Panc1 (cell line): ENCODE data around the gene NKAPL. TPM values are rescaled to one million over a fixed set of nuclear protein-coding genes. Genes with fewer than 3 reads are reported as not detected.

Experiments used
- ATAC-seq: fragments of 200-7000 bp; cut with Tn5 transposase; 2 replicates; pipeline ENCODE4 v1.9.1; 2020; ENCODE audit warnings: mild to moderate bottlenecking, moderate library complexity
- BruUV-seq: library from RNA; stranded (reverse); fragments of 400-500 nt; replicated peaks from 2 replicates; lab custom pipeline; 2021; lab: Mats Ljungman, UMichigan
- CTCF ChIA-PET: fragments of 300-600 bp; sonication (Branson Sonifier 250); formaldehyde crosslinking; loops from one replicate; lab custom pipeline; 2022; ENCODE audit warnings: antibody characterized with exemption; lab: Charles Lee
- POLR2A ChIA-PET: fragments of 300-600 bp; sonication (Branson Sonifier 250); formaldehyde crosslinking; loops from one replicate; lab custom pipeline; 2022; ENCODE audit warnings: antibody characterized with exemption; lab: Charles Lee
- DNase-seq: peaks from one replicate; pipeline ENCODE4 v3.0.0-alpha.2; 2010; ENCODE audit warnings: low read depth, low spot score
- H3K27ac ChIP-seq: 2 replicates; pipeline ENCODE4 v1.5.1; 2011; ENCODE audit warnings: mild to moderate bottlenecking, low read length, inconsistent platforms
- H3K27me3 ChIP-seq: fragments of 200-500 bp; sonication (Bioruptor generic); 2 replicates; pipeline ENCODE4 v1.6.0; 2014; ENCODE audit warnings: low read length, inconsistent platforms; ENCODE audit not compliant: control insufficient read depth, insufficient read depth
- H3K36me3 ChIP-seq: fragments of 200-500 bp; sonication (Bioruptor generic); 2 replicates; pipeline ENCODE4 v1.5.1; 2014; ENCODE audit warnings: inconsistent platforms, mild to moderate bottlenecking, low read length, moderate library complexity; ENCODE audit not compliant: control insufficient read depth, insufficient read depth
- H3K4me1 ChIP-seq: 2 replicates; pipeline ENCODE4 v1.5.1; 2011; ENCODE audit warnings: inconsistent platforms, mild to moderate bottlenecking, low read length, moderate library complexity; ENCODE audit not compliant: control insufficient read depth, insufficient read depth
- H3K4me3 ChIP-seq, 2 experiments: 2 replicates each; pipeline ENCODE4 v1.5.1; 2011 to 2012; ENCODE audit warnings: low read depth in 2 of 2, low read length in 2 of 2, mild to moderate bottlenecking in 2 of 2, inconsistent platforms in 1 of 2, moderate library complexity in 1 of 2
- H3K9me3 ChIP-seq: fragments of 200-500 bp; sonication (Bioruptor generic); 2 replicates; pipeline ENCODE4 v1.5.1; 2014; ENCODE audit warnings: low read depth, mild to moderate bottlenecking, inconsistent platforms, low read length, moderate library complexity; ENCODE audit not compliant: control insufficient read depth, insufficient read depth
- POLR2AphosphoS5 ChIP-seq: IDR thresholded peaks from 2 replicates; pipeline ENCODE4 v1.6.1; 2012; ENCODE audit warnings: mild to moderate bottlenecking, low read depth, low read length, moderate library complexity
- SIN3A ChIP-seq: IDR thresholded peaks from 2 replicates; pipeline ENCODE4 v1.6.1; 2012; ENCODE audit warnings: low read depth, mild to moderate bottlenecking, low read length, moderate library complexity, borderline replicate concordance; ENCODE audit not compliant: insufficient read depth
- TCF7L2 ChIP-seq: IDR thresholded peaks from 2 replicates; pipeline ENCODE4 v1.6.1; 2011; ENCODE audit warnings: mild to moderate bottlenecking, low read depth, low read length, inconsistent platforms
- in situ Hi-C: cut with HindIII; loops from 2 replicates; pipeline ENCODE4 v1.10.0; 2016; ENCODE audit warnings: low sequenced_read_pairs, low pct_unique_long_range_greater_than_20kb
- intact Hi-C: fragments of 100-400 bp; cut with micrococcal nuclease; formaldehyde crosslinking; loops from one replicate; pipeline ENCODE4 v1.10.0; 2022; ENCODE audit not compliant: unreplicated experiment
- total RNA-seq: library from RNA; stranded (reverse); gene quantifications from one replicate; pipeline ENCODE4 v1.2.1, GENCODE V29; 2021; ENCODE audit not compliant: unreplicated experiment
- TF ChIP-seq, protein P1 (sequence below), 2 experiments: IDR thresholded peaks; 2 replicates each; pipeline ENCODE4 v1.6.1; 2011 to 2012; ENCODE audit warnings: low read depth in 2 of 2, control low read depth in 1 of 2, low read length in 1 of 2, mild to moderate bottlenecking in 1 of 2, moderate library complexity in 1 of 2; ENCODE audit not compliant: insufficient read depth in 1 of 2
- TF ChIP-seq, protein P2 (sequence below): fragments of 450-650 bp; IDR thresholded peaks from 2 replicates; pipeline ENCODE4 v1.5.1; 2017; ENCODE audit warnings: mild to moderate bottlenecking

The NKAPL gene
- total RNA-seq, 1 experiment from 2014 or later = not detected

DNA sequence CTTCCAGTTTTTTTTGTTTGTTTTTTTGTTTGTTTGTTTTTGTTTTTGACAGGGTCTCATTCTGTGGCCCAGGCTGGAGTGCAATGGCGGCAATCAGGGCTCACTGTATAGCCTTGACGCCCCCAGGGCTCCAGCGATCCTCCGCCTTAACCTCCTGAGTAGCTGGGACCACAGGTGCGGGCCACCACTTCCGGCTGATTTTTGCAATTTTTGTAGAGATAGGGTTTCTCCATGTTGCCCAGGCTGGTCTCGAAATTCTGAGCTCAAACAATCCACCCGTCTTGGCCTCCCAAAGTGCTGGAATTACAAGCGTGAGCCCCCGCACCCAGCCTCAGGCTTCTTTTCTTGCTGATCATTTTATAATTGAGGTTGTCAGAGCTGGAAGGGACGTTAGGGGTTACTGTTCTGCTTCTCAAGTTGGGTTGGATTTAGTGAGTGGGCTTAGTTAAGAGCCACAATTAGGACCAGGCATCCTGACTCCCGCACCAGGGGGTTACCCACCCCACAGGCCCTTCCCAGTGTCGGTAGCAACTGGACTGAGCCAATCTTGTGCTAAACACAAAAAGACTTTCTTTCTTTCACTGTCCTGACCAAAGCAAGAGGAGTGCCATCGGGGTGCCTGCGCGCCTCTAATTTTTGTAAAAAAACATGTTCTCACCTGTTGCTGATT lies 47.1 kb upstream of the NKAPL start:
- ChIA-PET CTCF (no interaction called here), POLR2A (no interaction called here)
- H3K27ac ChIP-seq = peak overlapping the region; percentile 77
- peak overlapping the region; percentile 65 to 80 for H3K4me3 ChIP-seq
- H3K4me1 ChIP-seq = peaks cover 3% of the 10 kb centered on the region
- no peaks in the 10 kb centered on the region for H3K27me3 ChIP-seq
- TF ChIP-seq, protein P1, sequence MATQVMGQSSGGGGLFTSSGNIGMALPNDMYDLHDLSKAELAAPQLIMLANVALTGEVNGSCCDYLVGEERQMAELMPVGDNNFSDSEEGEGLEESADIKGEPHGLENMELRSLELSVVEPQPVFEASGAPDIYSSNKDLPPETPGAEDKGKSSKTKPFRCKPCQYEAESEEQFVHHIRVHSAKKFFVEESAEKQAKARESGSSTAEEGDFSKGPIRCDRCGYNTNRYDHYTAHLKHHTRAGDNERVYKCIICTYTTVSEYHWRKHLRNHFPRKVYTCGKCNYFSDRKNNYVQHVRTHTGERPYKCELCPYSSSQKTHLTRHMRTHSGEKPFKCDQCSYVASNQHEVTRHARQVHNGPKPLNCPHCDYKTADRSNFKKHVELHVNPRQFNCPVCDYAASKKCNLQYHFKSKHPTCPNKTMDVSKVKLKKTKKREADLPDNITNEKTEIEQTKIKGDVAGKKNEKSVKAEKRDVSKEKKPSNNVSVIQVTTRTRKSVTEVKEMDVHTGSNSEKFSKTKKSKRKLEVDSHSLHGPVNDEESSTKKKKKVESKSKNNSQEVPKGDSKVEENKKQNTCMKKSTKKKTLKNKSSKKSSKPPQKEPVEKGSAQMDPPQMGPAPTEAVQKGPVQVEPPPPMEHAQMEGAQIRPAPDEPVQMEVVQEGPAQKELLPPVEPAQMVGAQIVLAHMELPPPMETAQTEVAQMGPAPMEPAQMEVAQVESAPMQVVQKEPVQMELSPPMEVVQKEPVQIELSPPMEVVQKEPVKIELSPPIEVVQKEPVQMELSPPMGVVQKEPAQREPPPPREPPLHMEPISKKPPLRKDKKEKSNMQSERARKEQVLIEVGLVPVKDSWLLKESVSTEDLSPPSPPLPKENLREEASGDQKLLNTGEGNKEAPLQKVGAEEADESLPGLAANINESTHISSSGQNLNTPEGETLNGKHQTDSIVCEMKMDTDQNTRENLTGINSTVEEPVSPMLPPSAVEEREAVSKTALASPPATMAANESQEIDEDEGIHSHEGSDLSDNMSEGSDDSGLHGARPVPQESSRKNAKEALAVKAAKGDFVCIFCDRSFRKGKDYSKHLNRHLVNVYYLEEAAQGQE (IDR thresholded peaks at IDR 0.05; ENCODE audit: insufficient read depth in 1 of 2, low read depth in 2 of 2, low read length in 1 of 2) = no peak; a peak in 1 of 4 replicates
- TF ChIP-seq, protein P2, sequence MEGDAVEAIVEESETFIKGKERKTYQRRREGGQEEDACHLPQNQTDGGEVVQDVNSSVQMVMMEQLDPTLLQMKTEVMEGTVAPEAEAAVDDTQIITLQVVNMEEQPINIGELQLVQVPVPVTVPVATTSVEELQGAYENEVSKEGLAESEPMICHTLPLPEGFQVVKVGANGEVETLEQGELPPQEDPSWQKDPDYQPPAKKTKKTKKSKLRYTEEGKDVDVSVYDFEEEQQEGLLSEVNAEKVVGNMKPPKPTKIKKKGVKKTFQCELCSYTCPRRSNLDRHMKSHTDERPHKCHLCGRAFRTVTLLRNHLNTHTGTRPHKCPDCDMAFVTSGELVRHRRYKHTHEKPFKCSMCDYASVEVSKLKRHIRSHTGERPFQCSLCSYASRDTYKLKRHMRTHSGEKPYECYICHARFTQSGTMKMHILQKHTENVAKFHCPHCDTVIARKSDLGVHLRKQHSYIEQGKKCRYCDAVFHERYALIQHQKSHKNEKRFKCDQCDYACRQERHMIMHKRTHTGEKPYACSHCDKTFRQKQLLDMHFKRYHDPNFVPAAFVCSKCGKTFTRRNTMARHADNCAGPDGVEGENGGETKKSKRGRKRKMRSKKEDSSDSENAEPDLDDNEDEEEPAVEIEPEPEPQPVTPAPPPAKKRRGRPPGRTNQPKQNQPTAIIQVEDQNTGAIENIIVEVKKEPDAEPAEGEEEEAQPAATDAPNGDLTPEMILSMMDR = no peak
- TF ChIP-seq TCF7L2 = no peak
- TF ChIP-seq SIN3A = no peak
- H3K36me3 ChIP-seq = no peaks in the 10 kb centered on the region
- BruUV-seq = no TSS peak
- intact Hi-C loops (loop anchor here (5.0 kb wide), 2 partner anchors 70 to 310 kb away; partner anchors contain the start of gene ZKSCAN8), in situ Hi-C loops (no loop called here)
- no peaks in the 10 kb centered on the region for H3K9me3 ChIP-seq
- DNase-seq = no peak
- ATAC-seq = peak; percentile 28

DNA sequence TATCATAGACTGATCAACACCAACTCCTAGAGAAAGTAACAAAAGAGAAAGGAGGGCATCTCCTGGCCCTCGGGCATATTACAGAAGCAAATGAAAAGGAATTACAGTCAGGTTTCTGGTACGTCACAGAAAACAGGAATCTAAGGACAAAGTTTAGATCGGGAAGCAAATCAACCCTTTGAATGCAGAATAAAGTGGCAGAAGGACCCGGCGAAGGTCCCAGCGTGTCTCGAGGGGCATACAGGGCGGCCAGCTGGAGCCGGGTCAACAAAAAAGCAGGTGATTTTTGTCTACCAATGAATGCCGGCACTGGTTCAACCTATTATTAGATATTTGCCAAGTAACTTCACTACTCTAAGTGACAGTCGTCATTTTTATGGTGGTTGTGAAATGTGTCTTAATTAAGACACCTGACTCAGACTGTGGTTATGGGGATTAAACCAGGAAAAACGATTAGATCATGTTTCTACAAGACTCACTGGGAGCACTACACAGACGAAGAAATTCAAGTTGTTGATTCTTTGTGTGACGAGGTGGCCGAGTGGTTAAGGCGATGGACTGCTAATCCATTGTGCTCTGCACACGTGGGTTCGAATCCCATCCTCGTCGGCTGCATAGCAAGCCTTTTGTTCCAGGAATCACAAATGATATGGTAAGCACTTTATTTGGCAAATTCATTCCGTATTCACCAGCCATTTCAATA lies 46.4 kb upstream of the NKAPL start:
- CTCF ChIA-PET = no interaction called here
- DNase-seq (peak; percentile 97), ATAC-seq (peak; percentile 93)
- Histone ChIP-seq H3K27me3 (no peaks in the 10 kb centered on the region), H3K4me1 (peaks cover 8% of the 10 kb centered on the region), H3K4me3 (peak overlapping the region; percentile 65 to 80), H3K36me3 (no peaks in the 10 kb centered on the region), H3K9me3 (no peaks in the 10 kb centered on the region), H3K27ac (peak overlapping the region; percentile 77)
- in situ Hi-C loops = no loop called here
- intact Hi-C loops = loop anchor here (5.0 kb wide), 2 partner anchors 70 to 310 kb away; partner anchors contain the start of gene ZKSCAN8
- BruUV-seq = no TSS peak
- POLR2A ChIA-PET = no interaction called here
- TF ChIP-seq, protein P2 = peak; percentile 50
- peak; percentile 57; the same call in 1 of the 2 replicates for TF ChIP-seq POLR2AphosphoS5
- 0 out of 2 replicates have a peak, but pooled peaks have one; percentile 8 for TF ChIP-seq SIN3A
- TF ChIP-seq, protein P1 (IDR thresholded peaks at IDR 0.05; ENCODE audit: insufficient read depth in 1 of 2, low read depth in 2 of 2, low read length in 1 of 2) = peak in 1 of 2 experiments; percentile 30; a peak in 2 of 4 replicates
- TF ChIP-seq TCF7L2 = peak; percentile 80; the same call in 1 of the 2 replicates
